AG20443 (cell line): Measurements from ENCODE around the gene PSMA7.
"Not testable (repeated sequence)": the region's sequence is repeated elsewhere in the genome, so short reads cannot be mapped to it uniquely, and the experiment has no call there.

Experiments
- DNase-seq: peaks from one replicate; pipeline ENCODE4 v3.0.0; 2012; ENCODE audit warnings: low spot score, mixed read lengths

Gene PSMA7

DNA sequence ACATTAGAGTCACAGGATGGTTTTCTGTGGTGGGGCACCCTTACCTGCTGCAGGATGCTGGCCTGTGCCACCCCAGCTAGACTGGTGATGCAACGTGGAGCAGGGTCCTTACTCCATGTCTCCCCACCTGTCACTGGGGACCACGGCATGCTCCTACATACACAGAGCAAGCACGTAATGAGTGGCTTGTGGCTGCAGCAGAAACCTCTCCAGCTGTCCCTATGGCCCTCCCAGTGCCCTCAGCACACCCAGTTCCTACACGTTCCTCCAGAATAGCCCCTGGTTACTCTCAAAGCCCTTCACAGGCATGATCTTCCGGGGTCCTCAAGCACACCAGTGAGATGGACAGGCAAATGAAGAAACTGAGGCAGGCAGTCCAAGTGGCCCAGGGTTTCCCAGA, 24.1 kb downstream of the PSMA7 start:
- no peak for DNase-seq

- DNase-seq, result no peak
Observed at GRCh38 chr20:62118113-62119043, 24.8 kb downstream of the PSMA7 start.

- DNase-seq, result no peak
Observed at GRCh38 chr20:62117658-62118057, 25.5 kb downstream of the PSMA7 start.

- no peak for DNase-seq
Observed at GRCh38 chr20:62117362-62117646, 25.9 kb downstream of the PSMA7 start.

DNA sequence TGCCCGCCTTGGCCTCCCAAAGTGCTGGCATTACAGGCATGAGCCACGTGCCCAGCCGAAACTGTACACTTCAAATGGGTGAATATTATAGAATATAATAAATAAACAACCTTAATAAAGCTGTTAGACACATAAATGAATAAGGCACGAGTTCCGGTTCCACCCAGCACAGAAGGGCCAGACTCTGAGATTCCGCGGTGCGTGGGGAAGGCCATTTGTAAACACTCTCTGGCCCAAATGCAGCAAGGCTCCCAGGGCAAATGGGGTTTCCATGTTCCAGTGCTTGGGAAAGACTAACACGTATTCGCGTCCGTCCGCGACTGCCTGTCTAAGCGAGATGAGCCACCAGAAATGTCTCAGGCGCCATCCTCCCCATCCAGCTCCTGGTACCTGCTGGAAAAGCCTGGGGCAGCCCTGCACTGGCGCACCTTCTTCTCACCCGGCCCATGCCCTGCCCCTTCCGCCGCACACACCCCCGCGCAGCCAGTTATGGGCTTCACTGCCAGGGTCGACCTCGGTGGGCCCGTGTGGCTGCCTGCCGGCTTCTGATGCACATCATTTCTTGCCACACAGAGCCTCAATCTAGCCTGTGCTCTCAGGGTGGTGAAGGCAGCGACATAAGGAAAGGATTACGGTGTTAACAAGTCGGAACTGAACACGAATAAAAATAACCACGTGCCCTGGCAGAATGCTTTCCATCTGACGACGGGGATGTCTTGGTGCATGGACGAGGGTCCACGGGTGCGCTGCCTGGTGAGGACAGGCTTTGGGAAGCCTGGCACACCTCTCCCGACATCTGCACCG, 26.4 kb downstream of the PSMA7 start:
- DNase-seq, result no peak

DNA sequence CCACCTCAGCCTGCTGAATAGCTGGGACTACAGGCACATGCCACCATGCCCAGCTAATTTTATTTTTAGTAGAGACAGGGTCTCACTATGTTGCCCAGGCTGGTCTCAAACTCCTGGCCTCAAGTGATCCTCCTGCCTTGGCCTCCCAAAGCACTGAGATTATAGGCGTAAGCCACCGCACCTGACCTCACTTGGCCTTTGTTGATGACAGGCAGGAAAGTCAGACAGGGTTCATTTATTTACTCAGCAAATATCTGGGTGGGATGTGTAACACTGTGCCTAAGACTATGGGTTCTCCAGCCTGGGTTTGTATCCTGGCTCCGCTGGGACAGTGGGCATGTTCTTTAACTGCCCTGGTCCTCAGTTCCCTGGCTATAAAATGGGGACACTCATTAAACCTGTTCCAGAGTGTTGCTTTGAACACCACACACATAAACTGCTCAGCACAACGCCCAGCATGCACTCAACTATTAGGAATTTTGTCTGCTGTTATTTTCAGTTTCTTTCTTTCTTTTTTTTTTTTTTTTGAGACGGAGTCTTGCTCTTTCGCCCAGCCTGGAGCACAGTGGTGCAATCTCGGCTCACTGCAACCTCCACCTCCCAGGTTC, 27.3 kb downstream of the PSMA7 start:
- not testable (repeated sequence) for DNase-seq

DNA sequence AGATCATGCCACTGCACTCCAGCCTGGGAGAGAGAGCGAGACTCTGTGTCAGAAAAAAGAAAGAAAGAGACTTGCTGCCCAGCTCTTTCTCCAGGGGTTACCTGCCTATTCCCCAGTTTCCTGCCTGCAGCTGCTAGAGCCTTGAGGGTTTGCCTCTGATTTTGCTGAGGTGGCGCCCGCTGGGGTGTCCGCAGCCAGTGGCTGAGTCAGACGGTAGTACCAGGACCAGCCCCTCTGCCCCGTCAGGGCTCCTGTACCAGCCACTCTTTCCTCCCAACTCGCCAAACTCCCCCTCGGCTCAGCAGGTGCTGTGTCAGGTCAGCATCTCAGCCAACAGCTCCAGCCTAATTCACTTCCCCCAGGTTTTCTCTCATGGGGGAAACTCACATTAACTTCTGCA, 28.3 kb downstream of the PSMA7 start:
- DNase-seq, result no peak

DNA sequence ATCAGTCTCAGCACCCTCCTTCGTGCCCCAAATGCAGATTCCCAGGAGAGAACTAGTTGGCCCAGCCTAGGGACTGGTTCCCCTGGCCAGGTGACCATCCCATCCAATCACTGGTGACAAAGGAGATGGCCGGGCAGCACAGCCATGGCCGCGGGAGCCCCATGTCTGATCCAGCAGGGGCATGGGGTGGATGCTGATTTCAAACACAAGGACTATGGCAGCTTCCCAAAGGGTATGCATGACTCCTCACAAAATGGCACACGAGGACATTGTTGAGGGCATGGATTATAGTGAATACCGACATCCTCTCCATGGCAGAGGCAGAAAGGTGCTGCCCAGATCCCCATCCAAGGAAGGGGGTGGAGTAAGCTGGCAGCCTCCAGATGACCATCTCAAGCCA, 30.8 kb downstream of the PSMA7 start:
- DNase-seq, result no peak

DNA sequence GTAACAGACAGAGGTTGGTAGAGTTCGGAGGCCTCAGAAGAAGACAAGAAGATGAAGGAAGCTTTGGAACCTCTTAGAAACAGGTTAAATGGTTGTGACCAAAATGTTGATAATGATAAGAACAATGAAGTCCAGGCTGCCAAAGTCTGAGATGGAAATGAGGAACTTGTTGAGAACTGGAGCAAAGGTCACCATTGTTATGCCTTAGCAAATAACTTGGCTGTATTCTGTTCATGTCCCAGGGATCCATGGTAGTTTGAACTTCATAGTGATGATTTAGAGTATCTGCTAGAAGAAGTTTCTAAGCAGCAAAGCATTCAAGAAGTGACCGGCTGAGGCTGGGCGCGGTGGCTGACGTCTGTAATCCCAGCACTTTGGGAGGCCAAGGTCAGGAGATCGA, 32.0 kb downstream of the PSMA7 start:
- no peak for DNase-seq

GRCh38 chr20:62105592-62105991, 37.6 kb downstream of the PSMA7 start:
- no peak for DNase-seq

DNA sequence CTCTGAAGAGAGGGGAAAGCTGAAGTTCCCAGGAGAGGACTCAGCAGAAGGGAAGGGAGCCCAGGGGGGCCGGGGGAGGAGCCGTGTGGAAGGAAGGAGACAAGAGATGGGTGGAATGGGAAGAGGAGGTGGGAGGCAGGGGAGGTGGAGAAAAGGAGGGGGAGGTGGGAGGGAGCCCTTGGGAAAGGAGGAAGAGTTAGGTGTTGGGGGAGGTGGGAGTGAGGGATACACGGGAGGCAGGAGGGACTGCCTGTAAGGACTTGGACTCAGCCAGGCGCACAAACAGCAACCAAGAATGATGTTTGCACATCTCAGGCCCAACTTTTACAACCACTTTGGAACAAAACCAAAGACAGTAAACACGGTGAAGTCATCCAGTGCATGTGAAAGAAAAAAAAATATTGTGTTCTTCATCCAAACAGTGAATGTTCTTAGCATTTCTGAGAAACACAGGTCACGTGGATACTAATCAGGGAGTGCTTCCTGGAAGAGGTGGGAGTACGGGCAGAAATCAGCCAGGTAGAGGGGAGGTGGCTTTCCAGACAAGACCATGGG, 38.3 kb downstream of the PSMA7 start:
- DNase-seq, result peak; percentile 57

DNA sequence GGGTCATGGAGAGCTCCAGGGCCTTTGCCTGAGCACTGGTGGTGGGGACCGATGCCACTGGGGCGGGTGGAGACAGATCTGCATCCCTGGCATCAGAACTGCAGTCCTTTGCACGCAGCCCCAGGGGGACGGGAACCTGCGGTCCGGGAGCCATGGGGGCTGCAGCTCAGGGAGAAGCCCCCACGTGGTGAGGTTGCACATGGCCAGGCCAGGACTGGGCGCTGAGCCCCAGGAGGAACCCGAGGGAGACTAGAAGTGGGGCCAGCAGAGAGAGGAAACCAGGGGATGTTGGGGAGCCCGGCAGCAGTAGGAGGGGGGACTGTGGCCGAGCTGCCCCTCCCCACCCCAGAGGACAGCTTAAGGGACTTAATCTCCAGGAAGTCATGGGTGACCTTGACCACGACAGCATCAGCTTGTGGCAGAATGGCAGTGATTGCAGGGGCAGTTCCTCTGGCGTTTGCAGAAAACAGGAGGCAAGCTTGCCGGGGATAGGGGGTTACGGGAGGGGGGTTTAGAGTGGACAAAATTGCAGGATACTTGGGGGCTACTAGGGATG, 38.9 kb downstream of the PSMA7 start:
- no peak for DNase-seq

- DNase-seq, result no peak
Observed at GRCh38 chr20:62103508-62104233, 39.5 kb downstream of the PSMA7 start.

GRCh38 chr20:62101078-62101477, 42.1 kb downstream of the PSMA7 start:
- DNase-seq, result no peak

GRCh38 chr20:62097881-62098407, 45.2 kb downstream of the PSMA7 start:
- no peak for DNase-seq

GRCh38 chr20:62096421-62097380, 46.5 kb downstream of the PSMA7 start:
- peak; percentile 5 for DNase-seq

DNA sequence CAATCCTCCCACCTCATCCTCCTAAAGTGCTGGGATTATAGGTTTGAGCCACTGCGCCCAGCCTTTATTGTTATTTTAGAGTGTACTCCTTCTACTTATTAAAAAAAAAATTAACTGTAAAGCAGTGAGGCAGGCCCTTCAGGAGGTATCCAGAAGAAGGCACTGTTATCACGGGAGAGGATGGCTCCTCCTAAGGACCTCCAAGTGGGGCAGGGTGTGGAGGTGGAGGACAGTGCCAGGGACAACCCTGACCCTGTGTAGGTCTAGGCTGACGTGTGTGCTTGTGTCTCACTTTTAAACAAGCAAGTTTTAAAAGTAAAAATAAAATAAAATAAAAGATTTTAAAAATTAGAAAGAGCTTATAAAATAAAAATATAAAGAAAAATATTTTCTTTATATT, 53.8 kb downstream of the PSMA7 start:
- no peak for DNase-seq

DNA sequence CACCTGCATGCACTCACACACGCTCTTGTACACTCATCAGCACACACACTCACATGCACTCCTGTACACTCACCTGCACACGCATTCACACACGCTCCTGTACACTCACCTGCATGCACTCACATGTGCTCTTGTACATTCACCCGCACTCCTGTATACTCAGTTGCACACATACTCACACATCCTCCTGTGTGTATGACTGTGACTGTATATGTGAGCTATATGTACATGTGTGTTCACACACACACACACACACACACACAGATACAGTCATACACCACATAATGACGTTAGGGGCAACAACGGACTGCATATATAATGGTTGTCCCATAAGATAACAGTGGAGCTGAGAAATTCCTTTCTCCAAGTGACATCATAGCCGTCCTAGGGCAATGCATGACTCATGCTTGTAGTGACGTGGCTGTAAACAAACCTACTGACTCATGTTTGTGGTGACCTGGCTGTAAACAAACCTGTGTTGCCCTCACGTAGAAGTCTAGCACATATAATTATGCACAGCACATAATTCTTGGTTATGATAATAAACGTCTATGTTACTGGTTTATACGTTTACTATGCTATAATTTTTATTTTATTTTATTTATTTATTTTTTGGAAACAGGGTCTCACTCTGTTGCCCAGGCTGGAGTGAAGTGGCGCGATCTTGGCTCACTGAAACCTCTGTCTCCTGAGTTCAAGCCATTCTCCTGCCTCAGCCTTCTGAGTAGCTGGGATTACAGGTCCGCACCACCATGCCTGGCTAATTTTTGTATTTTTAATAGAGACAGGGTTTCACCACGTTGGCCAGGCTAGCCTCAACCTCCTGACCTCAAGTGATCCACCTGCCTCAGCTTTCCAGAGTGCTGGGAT, 54.7 kb downstream of the PSMA7 start:
- peak; percentile 64 for DNase-seq

DNA sequence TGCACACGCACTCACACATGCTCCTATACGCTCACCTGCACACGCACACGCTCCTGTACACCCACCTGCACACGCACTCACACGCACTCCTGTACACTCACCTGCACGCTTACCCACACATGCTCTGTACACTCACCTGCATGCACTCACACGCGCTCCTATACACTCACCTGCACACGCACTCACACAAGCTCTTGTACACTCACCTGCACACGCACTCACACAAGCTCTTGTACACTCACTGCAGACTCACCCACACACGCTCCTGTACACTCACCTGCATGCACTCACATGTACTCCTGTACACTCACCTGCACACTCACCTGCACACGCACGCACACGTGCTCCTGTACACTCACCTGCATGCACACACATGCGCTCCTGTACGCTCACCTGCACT, 55.6 kb downstream of the PSMA7 start:
- no peak for DNase-seq
